Neutrophil (primary cell): ENCODE results near the gene ZNF25.
"Not testable (repeated sequence)": the region's sequence is repeated elsewhere in the genome, so short reads cannot be mapped to it uniquely, and the experiment has no call there.

Experiments used
- H3K27ac ChIP-seq: fragments of 200-600 bp; sonication (generic); 2 replicates; pipeline ENCODE4 v1.5.1; 2016; ENCODE audit warnings: mild to moderate bottlenecking, moderate library complexity
- H3K27me3 ChIP-seq: fragments of 200-600 bp; sonication (generic); 2 replicates; pipeline ENCODE4 v1.6.0; 2016; ENCODE audit warnings: mild to moderate bottlenecking
- H3K36me3 ChIP-seq: fragments of 200-600 bp; sonication (generic); 2 replicates; pipeline ENCODE4 v1.5.1; 2017
- H3K4me1 ChIP-seq, 2 experiments: fragments of 200-600 bp in 1 of 2; sonication (generic) in 1 of 2; 1 replicate in 1 of 2; 2 replicates in 1 of 2; pipeline versions ENCODE4 v1.5.1 to v1.6.1; 2013 to 2016; ENCODE audit warnings: low read depth in 1 of 2, low read length in 1 of 2, mild to moderate bottlenecking in 1 of 2, moderate library complexity in 1 of 2; ENCODE audit not compliant: control insufficient read depth in 1 of 2, insufficient read depth in 1 of 2
- H3K4me3 ChIP-seq, 2 experiments: fragments of 200-600 bp in 1 of 2; sonication (generic) in 1 of 2; 1 replicate in 1 of 2; 2 replicates in 1 of 2; pipeline ENCODE4 v1.5.1; 2013 to 2016; ENCODE audit warnings: low read depth in 1 of 2, low read length in 1 of 2, mild to moderate bottlenecking in 1 of 2, moderate library complexity in 1 of 2
- H3K9me3 ChIP-seq: fragments of 200-600 bp; sonication (generic); 2 replicates; pipeline ENCODE4 v1.5.1; 2016
- TF ChIP-seq, protein P1 (sequence below): fragments of 200-600 bp; sonication (generic); IDR thresholded peaks from 2 replicates; pipeline ENCODE4 v1.5.1; 2016; ENCODE audit warnings: antibody characterized with exemption

ZNF25 gene

DNA sequence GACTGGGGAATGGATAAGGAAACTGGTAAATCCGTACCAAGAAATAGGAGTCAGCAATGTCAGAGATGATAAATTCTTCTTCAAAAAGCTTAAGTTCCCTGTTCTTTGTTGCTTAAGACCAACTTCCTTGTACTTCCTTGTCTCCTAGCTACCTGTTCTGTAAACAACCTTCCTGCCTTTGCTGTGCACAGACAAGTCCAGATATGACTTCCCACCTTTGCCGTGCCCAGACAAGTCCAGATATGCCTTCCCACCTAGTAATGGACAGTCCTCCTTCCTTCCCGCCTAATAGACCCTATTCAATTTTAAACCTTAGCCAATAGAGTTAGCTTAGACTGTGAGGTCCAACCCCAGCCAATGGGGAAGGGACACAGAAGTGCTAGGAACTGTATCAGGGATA is 31.5 kb upstream of the ZNF25 start:
- peaks cover 6% of the 10 kb centered on the region for H3K36me3 ChIP-seq
- H3K27me3 ChIP-seq: no peaks in the 10 kb centered on the region
- peak overlapping the region; percentile 100 for H3K27ac ChIP-seq
- peak overlapping the region; percentile 25 to 45 for H3K4me3 ChIP-seq
- H3K9me3 ChIP-seq: no peaks in the 10 kb centered on the region
- TF ChIP-seq, protein P1, sequence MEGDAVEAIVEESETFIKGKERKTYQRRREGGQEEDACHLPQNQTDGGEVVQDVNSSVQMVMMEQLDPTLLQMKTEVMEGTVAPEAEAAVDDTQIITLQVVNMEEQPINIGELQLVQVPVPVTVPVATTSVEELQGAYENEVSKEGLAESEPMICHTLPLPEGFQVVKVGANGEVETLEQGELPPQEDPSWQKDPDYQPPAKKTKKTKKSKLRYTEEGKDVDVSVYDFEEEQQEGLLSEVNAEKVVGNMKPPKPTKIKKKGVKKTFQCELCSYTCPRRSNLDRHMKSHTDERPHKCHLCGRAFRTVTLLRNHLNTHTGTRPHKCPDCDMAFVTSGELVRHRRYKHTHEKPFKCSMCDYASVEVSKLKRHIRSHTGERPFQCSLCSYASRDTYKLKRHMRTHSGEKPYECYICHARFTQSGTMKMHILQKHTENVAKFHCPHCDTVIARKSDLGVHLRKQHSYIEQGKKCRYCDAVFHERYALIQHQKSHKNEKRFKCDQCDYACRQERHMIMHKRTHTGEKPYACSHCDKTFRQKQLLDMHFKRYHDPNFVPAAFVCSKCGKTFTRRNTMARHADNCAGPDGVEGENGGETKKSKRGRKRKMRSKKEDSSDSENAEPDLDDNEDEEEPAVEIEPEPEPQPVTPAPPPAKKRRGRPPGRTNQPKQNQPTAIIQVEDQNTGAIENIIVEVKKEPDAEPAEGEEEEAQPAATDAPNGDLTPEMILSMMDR: no peak
- peaks cover 48 to 59% of the 10 kb centered on the region in 2 experiments for H3K4me1 ChIP-seq

DNA sequence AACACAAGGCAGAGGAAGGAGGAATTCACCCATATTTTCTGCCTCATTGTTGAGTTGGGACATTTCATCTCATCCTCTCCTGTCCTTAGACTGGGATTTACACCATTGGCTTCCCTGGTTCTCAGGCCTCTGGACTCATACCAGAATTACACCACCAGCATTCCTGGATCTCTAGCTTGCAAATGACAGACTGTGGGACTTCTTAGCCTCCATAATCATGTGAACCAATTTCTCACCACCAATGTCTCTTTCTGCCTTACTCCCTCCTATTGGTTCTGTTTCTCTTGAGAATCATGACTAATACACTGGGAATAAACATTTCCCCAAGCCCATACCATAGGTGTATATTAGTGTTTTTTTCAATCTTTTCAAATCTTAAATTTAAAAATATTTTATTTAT is 31.1 kb upstream of the ZNF25 start:
- Histone ChIP-seq H3K36me3 (peaks cover 2% of the 10 kb centered on the region), H3K4me1 (peaks cover 48 to 55% of the 10 kb centered on the region in 2 experiments), H3K9me3 (no peaks in the 10 kb centered on the region), H3K27me3 (no peaks in the 10 kb centered on the region), H3K4me3 (peak overlapping the region; percentile 25 to 45), H3K27ac (peak overlapping the region; percentile 100)
- TF ChIP-seq, protein P1: no peak

DNA sequence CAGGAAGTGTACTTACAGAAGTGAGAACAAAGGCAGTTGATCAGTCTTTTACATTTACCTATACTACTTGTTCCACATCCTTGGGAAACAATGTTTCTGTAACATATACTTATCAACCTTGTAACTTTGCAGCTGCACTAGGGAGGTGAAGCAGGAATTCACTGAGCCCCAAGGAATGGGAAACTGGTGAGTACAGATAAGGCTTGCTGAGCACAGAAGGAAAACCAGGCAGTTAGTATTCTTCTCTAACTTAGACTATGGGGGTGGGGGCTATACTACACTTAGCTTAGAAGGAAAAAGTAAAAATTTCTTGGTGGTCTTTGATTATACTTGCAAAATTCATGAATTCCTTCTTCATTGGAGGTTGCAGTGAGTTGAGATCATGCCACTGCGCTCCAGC is 27.1 kb upstream of the ZNF25 start:
- TF ChIP-seq, protein P1: no peak

DNA sequence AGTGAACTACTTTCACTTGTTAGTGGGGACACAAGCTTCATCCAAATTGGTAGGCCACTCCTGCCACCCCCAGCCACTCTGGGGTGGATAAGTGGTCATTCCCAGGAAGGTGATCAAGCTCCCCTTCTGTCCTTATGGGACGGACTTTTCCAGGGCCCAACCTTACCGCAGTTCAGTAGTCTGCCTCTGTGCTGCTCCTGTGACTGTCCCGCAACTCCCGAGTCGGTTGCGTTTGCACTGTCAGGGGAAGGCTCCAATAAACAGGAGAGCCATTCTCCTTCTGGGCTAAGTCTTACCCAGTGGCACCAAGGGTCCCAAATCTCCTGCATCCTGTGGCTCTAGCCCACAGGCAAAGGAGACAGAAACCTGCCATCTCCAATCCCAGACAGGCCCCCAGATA is 26.6 kb upstream of the ZNF25 start:
- TF ChIP-seq, protein P1: no peak
- H3K4me1 ChIP-seq: peaks cover 13 to 14% of the 10 kb centered on the region in 2 experiments
- no peak overlapping the region for H3K4me3 ChIP-seq
- no peaks in the 10 kb centered on the region for H3K27me3 ChIP-seq
- H3K36me3 ChIP-seq: no peaks in the 10 kb centered on the region
- no peak overlapping the region for H3K27ac ChIP-seq
- no peaks in the 10 kb centered on the region for H3K9me3 ChIP-seq

More for the DNA sequence above, 27.1 kb upstream of the ZNF25 start:
- H3K27ac ChIP-seq: no peak overlapping the region
- no peaks in the 10 kb centered on the region for H3K27me3 ChIP-seq
- H3K36me3 ChIP-seq: no peaks in the 10 kb centered on the region
- H3K4me3 ChIP-seq: no peak overlapping the region
- no peaks in the 10 kb centered on the region for H3K9me3 ChIP-seq
- peaks cover 18 to 20% of the 10 kb centered on the region in 2 experiments for H3K4me1 ChIP-seq

DNA sequence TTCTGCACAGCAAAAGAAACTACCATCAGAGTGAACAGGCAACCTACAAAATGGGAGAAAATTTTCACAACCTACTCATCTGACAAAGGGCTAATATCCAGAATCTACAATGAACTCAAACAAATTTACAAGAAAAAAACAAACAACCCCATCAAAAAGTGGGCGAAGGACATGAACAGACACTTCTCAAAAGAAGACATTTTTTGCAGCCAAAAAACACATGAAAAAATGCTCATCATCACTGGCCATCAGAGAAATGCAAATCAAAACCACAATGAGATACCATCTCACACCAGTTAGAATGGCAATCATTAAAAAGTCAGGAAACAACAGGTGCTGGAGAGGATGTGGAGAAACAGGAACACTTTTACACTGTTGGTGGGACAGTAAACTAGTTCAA is 24.0 kb upstream of the ZNF25 start:
- not testable (repeated sequence) for H3K27ac ChIP-seq, H3K9me3 ChIP-seq, H3K36me3 ChIP-seq, H3K4me3 ChIP-seq, H3K27me3 ChIP-seq, H3K4me1 ChIP-seq

DNA sequence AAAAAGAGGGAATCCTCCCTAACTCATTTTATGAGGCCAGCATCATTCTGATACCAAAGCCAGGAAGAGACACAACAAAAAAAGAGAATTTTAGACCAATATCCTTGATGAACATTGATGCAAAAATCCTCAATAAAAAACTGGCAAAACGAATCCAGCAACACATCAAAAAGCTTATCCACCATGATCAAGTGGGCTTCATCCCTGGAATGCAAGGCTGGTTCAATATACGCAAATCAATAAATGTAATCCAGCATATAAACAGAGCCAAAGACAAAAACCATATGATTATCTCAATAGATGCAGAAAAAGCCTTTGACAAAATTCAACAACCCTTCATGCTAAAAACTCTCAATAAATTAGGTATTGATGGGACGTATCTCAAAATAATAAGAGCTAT is 22.5 kb upstream of the ZNF25 start:
- H3K9me3 ChIP-seq, H3K4me1 ChIP-seq, H3K27me3 ChIP-seq, H3K27ac ChIP-seq, H3K36me3 ChIP-seq, H3K4me3 ChIP-seq: not testable (repeated sequence)

DNA sequence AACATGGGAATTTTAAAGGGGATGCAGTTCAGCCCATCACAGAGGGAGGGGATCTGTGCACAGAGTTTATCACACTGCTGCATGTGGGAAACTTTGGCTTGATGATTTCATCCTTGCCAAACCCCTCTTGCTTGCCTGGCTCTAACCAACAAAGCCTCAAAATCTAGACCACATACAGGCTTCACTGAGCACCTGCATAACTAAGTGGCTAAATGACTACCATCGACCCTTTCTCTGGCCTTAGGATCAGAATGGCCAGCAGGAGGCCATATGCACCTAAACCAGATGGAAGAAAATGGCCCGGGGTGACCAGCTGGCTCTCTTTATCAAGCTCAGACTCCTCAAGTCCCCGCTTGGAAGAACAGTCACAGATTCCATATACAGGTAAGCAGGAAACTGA is 15.6 kb upstream of the ZNF25 start:
- H3K4me1 ChIP-seq: no peaks in the 10 kb centered on the region
- no peak overlapping the region for H3K27ac ChIP-seq
- H3K4me3 ChIP-seq: no peak overlapping the region
- no peaks in the 10 kb centered on the region for H3K36me3 ChIP-seq
- no peaks in the 10 kb centered on the region for H3K27me3 ChIP-seq
- H3K9me3 ChIP-seq: no peaks in the 10 kb centered on the region
- TF ChIP-seq, protein P1: no peak
